Measurements from ENCODE around the gene RASGEF1C.

The RASGEF1C gene

GRCh38 chr5:180114304-180115003, 94.6 kb downstream of the RASGEF1C start:
- Histone ChIP-seq H3K9me3 (ENCODE audit: low read depth, low read length) (no peaks in the 10 kb centered on the region), H3K4me3 (no peak overlapping the region), H3K9ac (ENCODE audit: insufficient read length) (no peak overlapping the region), H3K36me3 (ENCODE audit: insufficient read depth, low read length) (no peaks in the 10 kb centered on the region), H3K27ac (no peak overlapping the region)
- TF ChIP-seq FOXP2 (optimal IDR thresholded peaks at IDR 0.05; ENCODE audit: control extremely low read depth, extremely low read length, insufficient read depth) (no peak), EZH2 (IDR thresholded peaks at IDR 0.05) (no peak), POLR2AphosphoS5 (IDR thresholded peaks at IDR 0.05; ENCODE audit: borderline replicate concordance, low read depth, low read length) (no peak)
- no peak for DNase-seq (ENCODE audit: low read depth, low spot score)

GRCh38 chr5:180113660-180114303, 95.2 kb downstream of the RASGEF1C start:
- H3K27ac ChIP-seq, result no peak overlapping the region
- H3K4me3 ChIP-seq, result no peak overlapping the region
- no peak for DNase-seq (ENCODE audit: low read depth, low spot score)
- no peak for TF ChIP-seq EZH2 (IDR thresholded peaks at IDR 0.05)
- TF ChIP-seq FOXP2 (optimal IDR thresholded peaks at IDR 0.05; ENCODE audit: control extremely low read depth, extremely low read length, insufficient read depth), result no peak
- TF ChIP-seq POLR2AphosphoS5 (IDR thresholded peaks at IDR 0.05; ENCODE audit: borderline replicate concordance, low read depth, low read length), result no peak
- H3K9ac ChIP-seq (ENCODE audit: insufficient read length), result no peak overlapping the region
- no peaks in the 10 kb centered on the region for H3K36me3 ChIP-seq (ENCODE audit: insufficient read depth, low read length)
- H3K9me3 ChIP-seq (ENCODE audit: low read depth, low read length), result no peaks in the 10 kb centered on the region

- no peak overlapping the region for H3K27ac ChIP-seq
Observed at GRCh38 chr5:180112181-180112861, 96.7 kb downstream of the RASGEF1C start.

GRCh38 chr5:180111273-180112002, 97.6 kb downstream of the RASGEF1C start:
- H3K27ac ChIP-seq, result no peak overlapping the region
- H3K9ac ChIP-seq (ENCODE audit: insufficient read length), result no peak overlapping the region
- no peak overlapping the region for H3K4me3 ChIP-seq
- TF ChIP-seq FOXP2 (optimal IDR thresholded peaks at IDR 0.05; ENCODE audit: control extremely low read depth, extremely low read length, insufficient read depth), result no peak
- no peak for TF ChIP-seq POLR2AphosphoS5 (IDR thresholded peaks at IDR 0.05; ENCODE audit: borderline replicate concordance, low read depth, low read length)
- TF ChIP-seq EZH2 (IDR thresholded peaks at IDR 0.05), result no peak
- DNase-seq (ENCODE audit: low read depth, low spot score), result no peak
- no peaks in the 10 kb centered on the region for H3K9me3 ChIP-seq (ENCODE audit: low read depth, low read length)
- no peaks in the 10 kb centered on the region for H3K36me3 ChIP-seq (ENCODE audit: insufficient read depth, low read length)

More at GRCh38 chr5:180112181-180112861, 96.7 kb downstream of the RASGEF1C start:
- no peak overlapping the region for H3K9ac ChIP-seq (ENCODE audit: insufficient read length)
- DNase-seq (ENCODE audit: low read depth, low spot score), result no peak
- TF ChIP-seq EZH2 (IDR thresholded peaks at IDR 0.05) (no peak), POLR2AphosphoS5 (IDR thresholded peaks at IDR 0.05; ENCODE audit: borderline replicate concordance, low read depth, low read length) (no peak), FOXP2 (optimal IDR thresholded peaks at IDR 0.05; ENCODE audit: control extremely low read depth, extremely low read length, insufficient read depth) (no peak)
- H3K9me3 ChIP-seq (ENCODE audit: low read depth, low read length), result no peaks in the 10 kb centered on the region
- H3K36me3 ChIP-seq (ENCODE audit: insufficient read depth, low read length), result no peaks in the 10 kb centered on the region
- no peak overlapping the region for H3K4me3 ChIP-seq

GRCh38 chr5:180109920-180110319, 99.1 kb downstream of the RASGEF1C start:
- no peak overlapping the region for H3K27ac ChIP-seq
- no peaks in the 10 kb centered on the region for H3K9me3 ChIP-seq (ENCODE audit: low read depth, low read length)
- no peak overlapping the region for H3K4me3 ChIP-seq
- no peak overlapping the region for H3K9ac ChIP-seq (ENCODE audit: insufficient read length)
- TF ChIP-seq EZH2 (IDR thresholded peaks at IDR 0.05) (no peak), FOXP2 (optimal IDR thresholded peaks at IDR 0.05; ENCODE audit: control extremely low read depth, extremely low read length, insufficient read depth) (no peak), POLR2AphosphoS5 (IDR thresholded peaks at IDR 0.05; ENCODE audit: borderline replicate concordance, low read depth, low read length) (no peak)
- no peaks in the 10 kb centered on the region for H3K36me3 ChIP-seq (ENCODE audit: insufficient read depth, low read length)
- DNase-seq (ENCODE audit: low read depth, low spot score), result no peak

- TF ChIP-seq FOXP2 (optimal IDR thresholded peaks at IDR 0.05; ENCODE audit: control extremely low read depth, extremely low read length, insufficient read depth) (no peak), POLR2AphosphoS5 (IDR thresholded peaks at IDR 0.05; ENCODE audit: borderline replicate concordance, low read depth, low read length) (no peak), EZH2 (IDR thresholded peaks at IDR 0.05) (no peak)
- no peak overlapping the region for H3K27ac ChIP-seq
- H3K9me3 ChIP-seq (ENCODE audit: low read depth, low read length), result no peaks in the 10 kb centered on the region
- no peaks in the 10 kb centered on the region for H3K36me3 ChIP-seq (ENCODE audit: insufficient read depth, low read length)
- no peak overlapping the region for H3K9ac ChIP-seq (ENCODE audit: insufficient read length)
- DNase-seq (ENCODE audit: low read depth, low spot score), result no peak
- H3K4me3 ChIP-seq, result no peak overlapping the region
Observed at GRCh38 chr5:180107005-180107404, 102.0 kb downstream of the RASGEF1C start.

- DNase-seq (ENCODE audit: low read depth, low spot score), result no peak
- Histone ChIP-seq H3K9me3 (ENCODE audit: low read depth, low read length) (no peaks in the 10 kb centered on the region), H3K4me3 (no peak overlapping the region), H3K9ac (ENCODE audit: insufficient read length) (no peak overlapping the region), H3K27ac (no peak overlapping the region), H3K36me3 (ENCODE audit: insufficient read depth, low read length) (no peaks in the 10 kb centered on the region)
- no peak for TF ChIP-seq EZH2 (IDR thresholded peaks at IDR 0.05)
- TF ChIP-seq FOXP2 (optimal IDR thresholded peaks at IDR 0.05; ENCODE audit: control extremely low read depth, extremely low read length, insufficient read depth), result no peak
- TF ChIP-seq POLR2AphosphoS5 (IDR thresholded peaks at IDR 0.05; ENCODE audit: borderline replicate concordance, low read depth, low read length), result no peak
Observed at GRCh38 chr5:180105827-180106312, 103.1 kb downstream of the RASGEF1C start.

- TF ChIP-seq EZH2 (IDR thresholded peaks at IDR 0.05) (no peak), POLR2AphosphoS5 (IDR thresholded peaks at IDR 0.05; ENCODE audit: borderline replicate concordance, low read depth, low read length) (no peak), FOXP2 (optimal IDR thresholded peaks at IDR 0.05; ENCODE audit: control extremely low read depth, extremely low read length, insufficient read depth) (no peak)
- DNase-seq (ENCODE audit: low read depth, low spot score), result no peak
- no peak overlapping the region for H3K27ac ChIP-seq
- no peaks in the 10 kb centered on the region for H3K9me3 ChIP-seq (ENCODE audit: low read depth, low read length)
- H3K36me3 ChIP-seq (ENCODE audit: insufficient read depth, low read length), result no peaks in the 10 kb centered on the region
- no peak overlapping the region for H3K9ac ChIP-seq (ENCODE audit: insufficient read length)
- H3K4me3 ChIP-seq, result no peak overlapping the region
Observed at GRCh38 chr5:180104168-180104530, 104.9 kb downstream of the RASGEF1C start.
